ENCODE data around the gene PAM. TPM values are rescaled to one million over a fixed set of nuclear protein-coding genes. Genes with fewer than 3 reads are reported as not detected.
A peak's percentile ranks its signal among the peaks of the same experiment; 100 is the strongest.
"Not testable (repeated sequence)": the region's sequence is repeated elsewhere in the genome, so short reads cannot be mapped to it uniquely, and the experiment has no call there.

The PAM gene
- total RNA-seq, 6 experiments from 2014 or later, result 164 to 266 (median 182) TPM

DNA sequence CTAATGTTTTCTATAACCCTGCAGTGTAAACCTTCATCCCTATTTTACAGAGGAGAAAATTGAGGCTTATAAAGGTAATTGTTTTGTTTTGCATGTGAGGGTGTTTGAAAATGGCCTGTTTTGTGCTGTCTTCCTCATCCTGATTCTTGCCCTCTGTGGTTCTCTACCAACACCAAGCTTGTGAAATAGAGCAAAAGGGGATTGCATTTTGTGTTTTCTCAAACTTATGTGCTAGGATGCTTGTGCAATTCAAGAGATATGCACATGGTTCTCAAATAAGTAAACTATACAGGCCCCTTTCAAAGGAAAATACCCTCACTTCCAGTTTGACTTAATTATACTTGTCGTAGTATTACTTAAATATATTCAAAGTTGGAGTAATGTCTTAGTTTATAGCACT, 17.2 kb downstream of the PAM start:
- H3K9me3 Mint-ChIP-seq, result no peaks in the 10 kb centered on the region
- peaks cover 30% of the 10 kb centered on the region for H3K4me1 Mint-ChIP-seq (ENCODE audit: low read depth)
- H3K36me3 Mint-ChIP-seq (ENCODE audit: low read depth), result peaks cover 6% of the 10 kb centered on the region
- H3K27me3 Mint-ChIP-seq (ENCODE audit: insufficient read depth), result no peaks in the 10 kb centered on the region
- no peak overlapping the region for H3K27ac Mint-ChIP-seq
- TF ChIP-seq CTCF (IDR thresholded peaks at IDR 0.05), result no peak
- no peak for DNase-seq
- no peak overlapping the region for H3K4me3 Mint-ChIP-seq

- Mint-ChIP-seq H3K36me3 (ENCODE audit: low read depth) (peaks cover 6% of the 10 kb centered on the region), H3K27ac (no peak overlapping the region), H3K9me3 (no peaks in the 10 kb centered on the region), H3K4me1 (ENCODE audit: low read depth) (peaks cover 37% of the 10 kb centered on the region), H3K4me3 (no peak overlapping the region), H3K27me3 (ENCODE audit: insufficient read depth) (no peaks in the 10 kb centered on the region)
- no peak for TF ChIP-seq CTCF (IDR thresholded peaks at IDR 0.05)
- DNase-seq, result no peak
Observed at GRCh38 chr5:102773133-102773532, 18.0 kb downstream of the PAM start.

DNA sequence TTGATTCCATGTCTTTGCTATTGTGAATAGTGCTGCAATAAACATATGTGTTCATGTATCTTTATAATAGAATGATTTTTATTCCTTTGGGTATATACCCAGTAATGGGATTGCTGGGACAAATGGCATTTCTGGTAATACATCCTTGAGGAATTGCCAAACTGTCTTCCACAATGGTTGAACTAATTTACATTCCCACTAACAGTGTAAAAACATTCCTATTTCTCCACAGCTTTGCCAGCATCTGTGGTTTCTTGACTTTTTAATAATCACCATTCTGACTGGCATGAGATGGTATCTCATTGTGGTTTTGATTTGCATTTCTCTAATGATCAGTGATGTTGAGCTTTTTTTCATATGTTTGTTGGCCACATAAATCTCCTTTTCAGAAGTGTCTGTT, 20.7 kb downstream of the PAM start:
- H3K4me1 Mint-ChIP-seq (ENCODE audit: low read depth), result peaks cover 59% of the 10 kb centered on the region
- H3K27me3 Mint-ChIP-seq (ENCODE audit: insufficient read depth); H3K36me3 Mint-ChIP-seq (ENCODE audit: low read depth); H3K9me3 Mint-ChIP-seq; H3K27ac Mint-ChIP-seq; DNase-seq; H3K4me3 Mint-ChIP-seq: not testable (repeated sequence)

GRCh38 chr5:102777099-102777498, 22.0 kb downstream of the PAM start:
- DNase-seq, result no peak
- H3K9me3 Mint-ChIP-seq, result no peaks in the 10 kb centered on the region
- H3K27ac Mint-ChIP-seq, result no peak overlapping the region
- H3K27me3 Mint-ChIP-seq (ENCODE audit: insufficient read depth), result no peaks in the 10 kb centered on the region
- H3K4me1 Mint-ChIP-seq (ENCODE audit: low read depth), result peaks cover 51% of the 10 kb centered on the region
- H3K36me3 Mint-ChIP-seq (ENCODE audit: low read depth), result peaks cover 6% of the 10 kb centered on the region
- no peak overlapping the region for H3K4me3 Mint-ChIP-seq
- no peak for TF ChIP-seq CTCF (IDR thresholded peaks at IDR 0.05)

DNA sequence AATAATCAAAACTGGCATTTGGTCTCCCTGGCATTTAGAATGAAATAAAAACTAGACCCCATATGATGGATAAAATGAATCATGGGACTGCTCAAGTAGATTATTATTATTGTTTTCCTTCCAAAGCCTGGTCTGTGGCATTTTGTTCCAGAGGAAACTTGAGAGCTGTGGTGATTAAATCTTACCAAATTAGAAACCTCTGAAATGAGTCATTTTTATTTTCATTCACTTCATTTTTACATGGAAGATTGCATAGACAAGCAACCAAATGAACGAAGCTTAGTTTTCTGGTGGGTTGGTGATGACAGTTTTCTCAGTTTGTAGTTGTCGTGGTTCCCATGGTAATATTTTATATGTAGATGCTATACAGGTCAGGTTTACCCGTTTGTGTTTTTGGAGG, 23.4 kb downstream of the PAM start:
- peak; percentile 72 for DNase-seq
- Mint-ChIP-seq H3K4me3 (peak overlapping the region; percentile 58), H3K27me3 (ENCODE audit: insufficient read depth) (no peaks in the 10 kb centered on the region), H3K4me1 (ENCODE audit: low read depth) (peaks cover 55% of the 10 kb centered on the region), H3K9me3 (no peaks in the 10 kb centered on the region), H3K36me3 (ENCODE audit: low read depth) (peaks cover 10% of the 10 kb centered on the region), H3K27ac (peak overlapping the region; percentile 70)
- TF ChIP-seq CTCF (IDR thresholded peaks at IDR 0.05), result no peak

- Mint-ChIP-seq H3K27me3 (ENCODE audit: insufficient read depth) (no peaks in the 10 kb centered on the region), H3K4me1 (ENCODE audit: low read depth) (peaks cover 45% of the 10 kb centered on the region), H3K4me3 (no peak overlapping the region), H3K9me3 (no peaks in the 10 kb centered on the region), H3K36me3 (ENCODE audit: low read depth) (peaks cover 12% of the 10 kb centered on the region; the same call in 1 of the 2 replicates), H3K27ac (no peak overlapping the region)
- no peak for TF ChIP-seq CTCF (IDR thresholded peaks at IDR 0.05)
- DNase-seq, result no peak
Observed at GRCh38 chr5:102781359-102781758, 26.3 kb downstream of the PAM start.
